Astrocyte (in vitro differentiated cells and primary cell): ENCODE results near the gene FBXL14. TPM values are rescaled to one million over a fixed set of nuclear protein-coding genes. Genes with fewer than 3 reads are reported as not detected.
"Not testable (repeated sequence)": the region's sequence is repeated elsewhere in the genome, so short reads cannot be mapped to it uniquely, and the experiment has no call there.

ENCODE experiments used
- DNase-seq: peaks from one replicate; pipeline ENCODE4 v3.0.0-alpha.2; 2010; ENCODE audit warnings: low read depth
- FAIRE-seq: peaks from 2 replicates; lab custom pipeline; 2011; peaks lifted over from hg19 to GRCh38; lab: Jason Lieb, UNC
- H2AFZ ChIP-seq: 2 replicates; pipeline ENCODE4 v1.6.0; 2012; ENCODE audit warnings: low read depth, low read length, inconsistent platforms
- H3K27ac ChIP-seq: 2 replicates; pipeline ENCODE4 v1.5.1; 2011; ENCODE audit warnings: low read depth, low read length, inconsistent platforms
- H3K27me3 ChIP-seq: 2 replicates; pipeline ENCODE4 v1.6.0; 2011; ENCODE audit warnings: low read length, inconsistent platforms; ENCODE audit not compliant: insufficient read depth
- H3K36me3 ChIP-seq: 2 replicates; pipeline ENCODE4 v1.5.1; 2011; ENCODE audit warnings: low read length, inconsistent platforms; ENCODE audit not compliant: insufficient read depth
- H3K4me1 ChIP-seq: 2 replicates; pipeline ENCODE4 v1.5.1; 2011; ENCODE audit warnings: low read length, inconsistent platforms; ENCODE audit not compliant: insufficient read depth
- H3K4me2 ChIP-seq: 2 replicates; pipeline ENCODE4 v1.6.0; 2012; ENCODE audit warnings: low read length, inconsistent platforms
- H3K4me3 ChIP-seq: 2 replicates; pipeline ENCODE4 v1.5.1; 2011; ENCODE audit warnings: low read depth, mild to moderate bottlenecking, low read length, inconsistent platforms; ENCODE audit not compliant: insufficient read depth
- H3K79me2 ChIP-seq: 2 replicates; pipeline ENCODE4 v1.6.0; 2012; ENCODE audit warnings: mild to moderate bottlenecking, low read length, inconsistent platforms; ENCODE audit not compliant: insufficient read depth
- H3K9ac ChIP-seq: 2 replicates; pipeline ENCODE4 v1.6.0; 2012; ENCODE audit warnings: mild to moderate bottlenecking, low read length, inconsistent platforms
- H3K9me3 ChIP-seq: 2 replicates; pipeline ENCODE4 v1.5.1; 2012; ENCODE audit warnings: low read depth, mild to moderate bottlenecking, low read length, inconsistent platforms; ENCODE audit not compliant: insufficient read depth
- H4K20me1 ChIP-seq: 2 replicates; pipeline ENCODE4 v1.6.0; 2012; ENCODE audit warnings: low read length, inconsistent platforms; ENCODE audit not compliant: insufficient read depth
- H3K27ac Mint-ChIP-seq: one replicate; pipeline ENCODE4 v1.8.0; 2021; ENCODE audit warnings: mild to moderate bottlenecking, mixed read lengths; ENCODE audit not compliant: unreplicated experiment
- H3K27me3 Mint-ChIP-seq: one replicate; pipeline ENCODE4 v1.8.0; 2021; ENCODE audit warnings: low read depth, mixed read lengths; ENCODE audit not compliant: unreplicated experiment
- H3K36me3 Mint-ChIP-seq: one replicate; pipeline ENCODE4 v1.8.0; 2021; ENCODE audit warnings: low read depth, mixed read lengths; ENCODE audit not compliant: unreplicated experiment
- H3K4me1 Mint-ChIP-seq: one replicate; pipeline ENCODE4 v1.8.0; 2021; ENCODE audit warnings: low read depth, mixed read lengths; ENCODE audit not compliant: unreplicated experiment
- H3K4me3 Mint-ChIP-seq: one replicate; pipeline ENCODE4 v1.8.0; 2021; ENCODE audit warnings: mild to moderate bottlenecking, moderate library complexity, mixed read lengths; ENCODE audit not compliant: unreplicated experiment
- H3K9me3 Mint-ChIP-seq: one replicate; pipeline ENCODE4 v1.8.0; 2021; ENCODE audit warnings: mild to moderate bottlenecking, mixed read lengths; ENCODE audit not compliant: unreplicated experiment
- CTCF ChIP-seq: IDR thresholded peaks from 2 replicates; pipeline ENCODE4 v1.5.1; 2011; ENCODE audit warnings: low read depth, mild to moderate bottlenecking, inconsistent platforms, low read length, moderate library complexity; ENCODE audit not compliant: insufficient read depth
- EZH2 ChIP-seq: IDR thresholded peaks from 2 replicates; pipeline ENCODE4 v1.6.1; 2012; ENCODE audit warnings: mild to moderate bottlenecking, low read length, inconsistent platforms; ENCODE audit not compliant: insufficient read depth
- total RNA-seq: library from RNA; stranded (reverse); gene quantifications from 2 replicates; pipeline ENCODE4 v1.2.1, GENCODE V29; 2021

The FBXL14 gene
- total RNA-seq, 1 donor from 2014 or later: 9.2 TPM

GRCh38 chr12:1604464-1604863 is 10.1 kb upstream of the FBXL14 start:
- H3K27ac Mint-ChIP-seq: peak overlapping the region; percentile 68
- Histone ChIP-seq H3K9ac (no peak overlapping the region), H2AFZ (no peak overlapping the region), H3K27me3 (no peaks in the 10 kb centered on the region), H3K79me2 (peaks cover 36% of the 10 kb centered on the region), H3K4me3 (no peak overlapping the region), H3K9me3 (no peaks in the 10 kb centered on the region), H3K36me3 (no peaks in the 10 kb centered on the region), H3K27ac (no peak overlapping the region), H3K4me2 (no peak overlapping the region), H4K20me1 (peaks cover 11% of the 10 kb centered on the region), H3K4me1 (peaks cover 17% of the 10 kb centered on the region)
- TF ChIP-seq CTCF: no peak
- TF ChIP-seq EZH2: no peak
- peaks cover 4% of the 10 kb centered on the region for H3K36me3 Mint-ChIP-seq
- peaks cover 28% of the 10 kb centered on the region for H3K4me1 Mint-ChIP-seq
- no peaks in the 10 kb centered on the region for H3K9me3 Mint-ChIP-seq
- FAIRE-seq: no peak
- no peaks in the 10 kb centered on the region for H3K27me3 Mint-ChIP-seq
- no peak overlapping the region for H3K4me3 Mint-ChIP-seq
- DNase-seq: no peak

- no peak overlapping the region for H3K27ac Mint-ChIP-seq
- no peak for DNase-seq
Measured at GRCh38 chr12:1603269-1603993, 9.1 kb upstream of the FBXL14 start.

GRCh38 chr12:1602706-1603105 is 8.3 kb upstream of the FBXL14 start:
- not testable (repeated sequence) for FAIRE-seq, H3K9me3 ChIP-seq, DNase-seq, H3K9ac ChIP-seq, H3K4me3 ChIP-seq, H3K36me3 Mint-ChIP-seq, H2AFZ ChIP-seq, H3K27me3 ChIP-seq, H3K27ac Mint-ChIP-seq, H3K9me3 Mint-ChIP-seq, H3K27ac ChIP-seq, H3K36me3 ChIP-seq, H3K27me3 Mint-ChIP-seq, H3K4me3 Mint-ChIP-seq, H3K4me2 ChIP-seq
- Histone ChIP-seq H3K4me1 (peaks cover 17% of the 10 kb centered on the region), H4K20me1 (peaks cover 11% of the 10 kb centered on the region), H3K79me2 (peaks cover 43% of the 10 kb centered on the region)
- peaks cover 17% of the 10 kb centered on the region for H3K4me1 Mint-ChIP-seq

More at GRCh38 chr12:1603269-1603993, 9.1 kb upstream of the FBXL14 start:
- Histone ChIP-seq H3K27ac (no peak overlapping the region), H3K9me3 (no peaks in the 10 kb centered on the region), H3K4me3 (no peak overlapping the region), H3K9ac (no peak overlapping the region), H4K20me1 (peaks cover 11% of the 10 kb centered on the region), H2AFZ (no peak overlapping the region), H3K4me1 (peaks cover 17% of the 10 kb centered on the region), H3K79me2 (peaks cover 38% of the 10 kb centered on the region), H3K4me2 (no peak overlapping the region), H3K36me3 (no peaks in the 10 kb centered on the region), H3K27me3 (no peaks in the 10 kb centered on the region)
- H3K4me3 Mint-ChIP-seq: no peak overlapping the region
- H3K27me3 Mint-ChIP-seq: no peaks in the 10 kb centered on the region
- peaks cover 4% of the 10 kb centered on the region for H3K36me3 Mint-ChIP-seq
- no peaks in the 10 kb centered on the region for H3K9me3 Mint-ChIP-seq
- TF ChIP-seq EZH2 (no peak), CTCF (no peak)
- peaks cover 22% of the 10 kb centered on the region for H3K4me1 Mint-ChIP-seq
- FAIRE-seq: no peak
